ENCODE results near the gene AGGF1. TPM values are rescaled to one million over a fixed set of nuclear protein-coding genes. Genes with fewer than 3 reads are reported as not detected.

AGGF1 gene
- polyA plus RNA-seq, 1 donor (not counting 4 experiments of a cell fraction or from before 2014, with no cell fraction given) = 20.1 TPM

DNA sequence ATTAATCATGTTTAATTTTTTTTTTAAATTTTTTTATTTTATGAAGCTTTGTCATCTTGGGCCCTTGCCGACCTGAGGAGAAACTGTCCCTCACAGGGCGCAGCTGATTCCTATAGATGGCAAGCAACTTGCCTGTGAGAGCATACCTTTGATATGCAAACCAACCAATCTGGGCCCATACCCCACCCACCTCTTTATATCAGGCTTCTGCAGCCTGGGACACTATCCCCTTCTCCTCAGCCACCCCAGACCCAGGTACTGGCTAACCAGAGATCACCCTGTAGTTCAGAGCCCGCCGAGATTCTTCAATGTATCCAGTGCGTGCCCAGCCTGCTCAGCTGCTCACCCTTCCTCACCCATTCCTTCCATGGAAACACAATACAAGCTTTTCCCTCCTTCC lies 18.7 kb upstream of the AGGF1 start:
- no peaks in the 10 kb centered on the region for H3K9me1 ChIP-seq (ENCODE audit: control insufficient read depth, extremely low read depth, insufficient read depth, low read length)
- no peaks in the 10 kb centered on the region for H3K79me2 ChIP-seq (ENCODE audit: control insufficient read depth, insufficient read depth, low read length)
- H2AFZ ChIP-seq (ENCODE audit: control insufficient read depth, low read length) = no peak overlapping the region
- no peaks in the 10 kb centered on the region for H4K20me1 ChIP-seq (ENCODE audit: control insufficient read depth, extremely low read depth, insufficient read depth, low read length)
- TF ChIP-seq, protein P1, sequence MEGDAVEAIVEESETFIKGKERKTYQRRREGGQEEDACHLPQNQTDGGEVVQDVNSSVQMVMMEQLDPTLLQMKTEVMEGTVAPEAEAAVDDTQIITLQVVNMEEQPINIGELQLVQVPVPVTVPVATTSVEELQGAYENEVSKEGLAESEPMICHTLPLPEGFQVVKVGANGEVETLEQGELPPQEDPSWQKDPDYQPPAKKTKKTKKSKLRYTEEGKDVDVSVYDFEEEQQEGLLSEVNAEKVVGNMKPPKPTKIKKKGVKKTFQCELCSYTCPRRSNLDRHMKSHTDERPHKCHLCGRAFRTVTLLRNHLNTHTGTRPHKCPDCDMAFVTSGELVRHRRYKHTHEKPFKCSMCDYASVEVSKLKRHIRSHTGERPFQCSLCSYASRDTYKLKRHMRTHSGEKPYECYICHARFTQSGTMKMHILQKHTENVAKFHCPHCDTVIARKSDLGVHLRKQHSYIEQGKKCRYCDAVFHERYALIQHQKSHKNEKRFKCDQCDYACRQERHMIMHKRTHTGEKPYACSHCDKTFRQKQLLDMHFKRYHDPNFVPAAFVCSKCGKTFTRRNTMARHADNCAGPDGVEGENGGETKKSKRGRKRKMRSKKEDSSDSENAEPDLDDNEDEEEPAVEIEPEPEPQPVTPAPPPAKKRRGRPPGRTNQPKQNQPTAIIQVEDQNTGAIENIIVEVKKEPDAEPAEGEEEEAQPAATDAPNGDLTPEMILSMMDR (optimal IDR thresholded peaks at IDR 0.05 in 1 of 3, IDR thresholded peaks at IDR 0.05 in 1 of 3, conservative IDR thresholded peaks at IDR 0.05 in 1 of 3; ENCODE audit: extremely low read depth in 1 of 3, insufficient read depth in 2 of 3, low read length in 3 of 3) = no peak
- TF ChIP-seq EZH2 (IDR thresholded peaks at IDR 0.05; ENCODE audit: low read length) = no peak
- DNase-seq (ENCODE audit: low read depth, low spot score) (no peak), FAIRE-seq (no peak)
- no peaks in the 10 kb centered on the region for H3K36me3 ChIP-seq (ENCODE audit: control insufficient read depth in 2 of 2, extremely low read depth in 1 of 2, insufficient read depth in 2 of 2, low read length in 2 of 2)
- H3K9me3 ChIP-seq (ENCODE audit: control insufficient read depth, low read depth, low read length) = no peaks in the 10 kb centered on the region
- H3K27me3 ChIP-seq (ENCODE audit: control insufficient read depth, extremely low read depth, insufficient read depth, low read length) = peaks cover 4% of the 10 kb centered on the region
- H3K4me1 ChIP-seq (ENCODE audit: control insufficient read depth, extremely low read depth, insufficient read depth, low read length) = no peaks in the 10 kb centered on the region
- no peak overlapping the region for H3K9ac ChIP-seq (ENCODE audit: control insufficient read depth, extremely low read depth, insufficient read depth, low read length)
- no peak overlapping the region for H3K27ac ChIP-seq (ENCODE audit: control insufficient read depth, insufficient read depth, low read length)
- dilution Hi-C loops (cut with MboI; ENCODE audit: extremely low pct_ligation_motif_present, low sequenced_read_pairs) = no loop called here
- H3K4me2 ChIP-seq (ENCODE audit: control insufficient read depth, extremely low read depth, insufficient read depth, low read depth, low read length) = no peak overlapping the region
- H3K4me3 ChIP-seq (ENCODE audit: control insufficient read depth in 2 of 3, extremely low read depth in 1 of 3, insufficient read depth in 2 of 3, low read depth in 1 of 3, low read length in 3 of 3) = no peak overlapping the region

DNA sequence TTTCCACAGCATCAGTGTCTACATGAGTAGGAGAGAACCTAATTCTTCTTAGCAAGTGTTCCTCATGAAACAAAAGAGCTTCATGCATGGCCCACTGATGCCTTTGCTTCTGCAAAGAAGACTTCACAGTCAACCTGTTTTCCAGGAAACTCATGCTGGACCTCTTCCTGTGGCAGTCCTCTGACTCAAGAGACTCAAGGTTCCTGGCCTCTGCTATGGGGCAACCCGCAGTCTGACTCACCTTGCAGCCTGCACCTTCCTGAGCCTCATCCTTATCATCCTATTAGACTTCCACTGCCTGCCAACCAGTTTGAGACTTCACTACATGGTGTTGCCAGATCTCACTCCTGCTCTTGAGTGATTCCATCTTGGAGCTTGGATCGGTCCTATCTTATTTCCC lies 17.6 kb upstream of the AGGF1 start:
- Histone ChIP-seq H3K4me2 (ENCODE audit: control insufficient read depth, extremely low read depth, insufficient read depth, low read depth, low read length) (no peak overlapping the region), H3K79me2 (ENCODE audit: control insufficient read depth, insufficient read depth, low read length) (no peaks in the 10 kb centered on the region), H3K27ac (ENCODE audit: control insufficient read depth, insufficient read depth, low read length) (no peak overlapping the region), H3K4me1 (ENCODE audit: control insufficient read depth, extremely low read depth, insufficient read depth, low read length) (no peaks in the 10 kb centered on the region), H3K9ac (ENCODE audit: control insufficient read depth, extremely low read depth, insufficient read depth, low read length) (no peak overlapping the region), H3K4me3 (ENCODE audit: control insufficient read depth in 2 of 3, extremely low read depth in 1 of 3, insufficient read depth in 2 of 3, low read depth in 1 of 3, low read length in 3 of 3) (no peak overlapping the region), H3K9me3 (ENCODE audit: control insufficient read depth, low read depth, low read length) (no peaks in the 10 kb centered on the region), H3K27me3 (ENCODE audit: control insufficient read depth, extremely low read depth, insufficient read depth, low read length) (peaks cover 4% of the 10 kb centered on the region), H4K20me1 (ENCODE audit: control insufficient read depth, extremely low read depth, insufficient read depth, low read length) (no peaks in the 10 kb centered on the region), H3K36me3 (ENCODE audit: control insufficient read depth in 2 of 2, extremely low read depth in 1 of 2, insufficient read depth in 2 of 2, low read length in 2 of 2) (no peaks in the 10 kb centered on the region), H2AFZ (ENCODE audit: control insufficient read depth, low read length) (no peak overlapping the region), H3K9me1 (ENCODE audit: control insufficient read depth, extremely low read depth, insufficient read depth, low read length) (no peaks in the 10 kb centered on the region)
- FAIRE-seq (no peak), DNase-seq (ENCODE audit: low read depth, low spot score) (no peak)
- dilution Hi-C loops (cut with MboI; ENCODE audit: extremely low pct_ligation_motif_present, low sequenced_read_pairs) = no loop called here
- TF ChIP-seq, protein P1 (optimal IDR thresholded peaks at IDR 0.05 in 1 of 3, IDR thresholded peaks at IDR 0.05 in 1 of 3, conservative IDR thresholded peaks at IDR 0.05 in 1 of 3; ENCODE audit: extremely low read depth in 1 of 3, insufficient read depth in 2 of 3, low read length in 3 of 3) = no peak
- TF ChIP-seq EZH2 (IDR thresholded peaks at IDR 0.05; ENCODE audit: low read length) = no peak
